Middle frontal gyrus (tissue), 1 donor: ENCODE data around the gene DSG3.

Source experiments
- DNase-seq: peaks from one replicate; pipeline ENCODE4 v3.0.0-alpha.2; 2015; ENCODE audit warnings: low spot score; ENCODE audit errors: extremely low spot score

The DSG3 gene, protein sequence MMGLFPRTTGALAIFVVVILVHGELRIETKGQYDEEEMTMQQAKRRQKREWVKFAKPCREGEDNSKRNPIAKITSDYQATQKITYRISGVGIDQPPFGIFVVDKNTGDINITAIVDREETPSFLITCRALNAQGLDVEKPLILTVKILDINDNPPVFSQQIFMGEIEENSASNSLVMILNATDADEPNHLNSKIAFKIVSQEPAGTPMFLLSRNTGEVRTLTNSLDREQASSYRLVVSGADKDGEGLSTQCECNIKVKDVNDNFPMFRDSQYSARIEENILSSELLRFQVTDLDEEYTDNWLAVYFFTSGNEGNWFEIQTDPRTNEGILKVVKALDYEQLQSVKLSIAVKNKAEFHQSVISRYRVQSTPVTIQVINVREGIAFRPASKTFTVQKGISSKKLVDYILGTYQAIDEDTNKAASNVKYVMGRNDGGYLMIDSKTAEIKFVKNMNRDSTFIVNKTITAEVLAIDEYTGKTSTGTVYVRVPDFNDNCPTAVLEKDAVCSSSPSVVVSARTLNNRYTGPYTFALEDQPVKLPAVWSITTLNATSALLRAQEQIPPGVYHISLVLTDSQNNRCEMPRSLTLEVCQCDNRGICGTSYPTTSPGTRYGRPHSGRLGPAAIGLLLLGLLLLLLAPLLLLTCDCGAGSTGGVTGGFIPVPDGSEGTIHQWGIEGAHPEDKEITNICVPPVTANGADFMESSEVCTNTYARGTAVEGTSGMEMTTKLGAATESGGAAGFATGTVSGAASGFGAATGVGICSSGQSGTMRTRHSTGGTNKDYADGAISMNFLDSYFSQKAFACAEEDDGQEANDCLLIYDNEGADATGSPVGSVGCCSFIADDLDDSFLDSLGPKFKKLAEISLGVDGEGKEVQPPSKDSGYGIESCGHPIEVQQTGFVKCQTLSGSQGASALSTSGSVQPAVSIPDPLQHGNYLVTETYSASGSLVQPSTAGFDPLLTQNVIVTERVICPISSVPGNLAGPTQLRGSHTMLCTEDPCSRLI

DNA sequence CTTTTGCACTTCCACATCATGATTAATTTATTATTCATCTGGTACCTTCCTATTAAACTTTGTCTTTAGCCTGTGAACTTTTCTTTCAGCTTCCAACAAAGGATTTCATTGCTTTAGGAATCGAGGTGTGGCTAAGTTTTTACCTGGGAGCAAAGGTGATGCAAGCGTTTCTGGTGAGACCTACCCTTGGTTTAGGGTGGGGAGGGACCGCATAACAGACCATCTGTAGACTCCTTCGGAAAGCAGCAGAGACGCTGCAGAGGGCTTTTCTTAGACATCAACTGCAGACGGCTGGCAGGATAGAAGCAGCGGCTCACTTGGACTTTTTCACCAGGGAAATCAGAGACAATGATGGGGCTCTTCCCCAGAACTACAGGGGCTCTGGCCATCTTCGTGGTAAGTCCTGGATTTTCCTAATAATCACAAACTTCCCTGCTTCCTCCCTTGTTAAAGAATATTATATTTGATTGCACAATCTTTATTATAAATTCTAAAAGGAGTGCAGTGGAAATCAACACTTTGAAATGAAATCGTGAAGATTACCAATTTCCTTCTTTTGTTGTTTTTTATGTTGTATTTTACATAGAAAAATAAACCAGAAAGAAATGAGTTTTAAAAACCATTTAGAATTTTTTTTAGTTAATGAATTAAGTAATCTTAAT is at the start of gene DSG3:
Gene DSG3, plus strand, starts transcription at position 212 of the 662 bp plus-strand sequence. Its CDS starts 137 bp downstream, at position 349.
- no peak for DNase-seq

DNA sequence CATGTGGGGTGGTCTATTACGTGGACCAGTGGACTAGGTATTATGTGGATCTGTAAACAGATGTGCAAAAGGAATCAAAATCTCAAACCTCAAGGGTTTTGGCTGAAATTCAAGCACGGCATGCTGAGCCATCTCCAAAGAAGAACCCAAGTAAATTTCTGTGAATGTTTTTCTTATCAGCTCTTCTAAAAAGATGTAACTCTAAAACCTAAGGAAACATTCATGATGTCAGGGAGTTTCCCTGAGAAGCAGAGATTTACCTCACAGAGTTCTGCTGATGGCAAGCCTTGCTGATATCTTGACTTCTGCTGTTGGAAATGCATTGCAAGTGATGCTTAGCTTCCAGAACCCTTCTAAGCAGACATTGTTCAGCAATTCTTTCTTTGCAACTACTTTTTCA is 49.4 kb upstream of the DSG3 start:
- no peak for DNase-seq

DNA sequence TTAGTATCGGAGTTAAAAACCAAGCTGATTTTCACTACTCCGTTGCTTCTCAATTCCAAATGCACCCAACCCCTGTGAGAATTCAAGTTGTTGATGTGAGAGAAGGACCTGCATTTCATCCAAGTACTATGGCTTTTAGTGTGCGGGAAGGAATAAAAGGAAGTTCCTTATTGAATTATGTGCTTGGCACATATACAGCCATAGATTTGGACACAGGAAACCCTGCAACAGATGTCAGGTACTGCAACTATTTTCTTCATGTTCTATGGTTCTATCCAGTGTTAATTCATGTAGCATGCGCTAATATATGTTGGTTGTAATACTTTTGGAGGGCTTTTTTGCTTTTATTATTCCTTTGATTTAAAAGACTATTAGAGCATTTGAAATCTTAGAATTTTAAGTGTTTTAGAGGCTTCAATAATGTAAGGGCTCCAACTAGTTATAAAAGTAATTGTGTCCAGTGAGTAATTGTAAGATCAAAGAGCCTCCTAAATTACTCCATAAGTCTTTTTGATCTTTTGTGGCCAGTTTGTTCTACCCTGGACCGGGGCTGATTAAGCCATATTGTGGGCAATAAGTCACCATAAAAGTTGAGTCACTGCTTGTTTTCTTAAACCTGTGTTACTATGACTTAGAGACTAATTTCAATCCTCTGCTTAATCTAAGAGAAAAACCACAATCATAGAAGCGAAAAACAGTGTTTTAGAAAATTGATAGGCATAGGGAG is 48.1 kb upstream of the DSG3 start:
- no peak for DNase-seq

DNA sequence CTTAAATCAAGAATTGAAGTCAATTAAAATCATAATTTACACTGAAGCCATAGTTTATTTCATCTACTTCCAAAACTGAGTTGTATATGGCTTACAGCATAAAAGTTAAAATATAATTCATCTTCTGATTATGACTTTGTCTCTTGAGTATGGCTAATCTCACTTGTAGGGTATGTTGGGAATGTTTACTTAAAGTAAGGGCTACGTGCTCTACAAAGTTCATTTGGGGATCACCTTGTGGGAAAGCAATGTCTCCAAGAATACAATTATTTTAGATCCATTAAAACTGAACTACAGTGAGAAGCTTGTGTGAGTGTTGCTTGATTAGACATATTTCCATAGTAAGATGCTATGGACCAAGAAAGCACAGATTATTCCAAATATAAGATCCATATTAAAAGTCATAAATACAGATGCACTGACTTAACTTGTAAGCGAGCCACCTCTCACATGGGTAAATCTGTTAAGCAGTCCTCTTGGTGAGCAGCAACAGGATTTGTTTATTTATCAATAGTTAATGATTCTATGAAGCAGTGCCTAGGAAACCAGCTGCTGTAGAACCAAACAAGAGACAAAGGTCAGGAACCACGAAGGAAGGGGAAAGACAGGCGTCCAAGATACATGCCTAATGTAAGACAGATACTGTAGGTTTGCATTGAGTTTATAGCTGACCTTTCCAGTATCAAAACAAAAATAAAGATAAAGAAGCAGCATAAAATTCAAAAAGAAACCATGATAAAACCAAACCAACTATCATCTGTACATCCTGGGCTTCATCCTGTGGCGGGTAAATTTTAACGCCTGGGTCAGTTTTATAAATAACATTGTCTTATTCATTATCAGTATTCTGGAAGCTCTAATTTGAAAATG is 46.1 kb upstream of the DSG3 start:
- no peak for DNase-seq

DNA sequence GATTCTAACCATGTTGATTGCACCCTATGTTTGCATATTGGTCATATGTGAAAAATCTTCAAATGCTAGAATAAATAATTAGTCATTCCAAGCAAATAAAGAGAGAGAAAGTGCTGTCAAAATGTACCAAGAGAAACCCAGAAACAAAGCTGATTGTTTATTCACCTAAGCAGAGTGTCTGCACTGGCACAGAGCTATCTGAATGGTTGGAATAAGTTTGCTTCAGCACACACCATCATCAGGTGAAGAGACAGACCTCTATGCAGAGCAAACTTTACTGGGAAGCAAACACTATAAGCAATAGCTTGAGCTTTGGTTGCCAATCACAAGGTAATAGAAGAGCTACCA is 45.5 kb upstream of the DSG3 start:
- DNase-seq = no peak

DNA sequence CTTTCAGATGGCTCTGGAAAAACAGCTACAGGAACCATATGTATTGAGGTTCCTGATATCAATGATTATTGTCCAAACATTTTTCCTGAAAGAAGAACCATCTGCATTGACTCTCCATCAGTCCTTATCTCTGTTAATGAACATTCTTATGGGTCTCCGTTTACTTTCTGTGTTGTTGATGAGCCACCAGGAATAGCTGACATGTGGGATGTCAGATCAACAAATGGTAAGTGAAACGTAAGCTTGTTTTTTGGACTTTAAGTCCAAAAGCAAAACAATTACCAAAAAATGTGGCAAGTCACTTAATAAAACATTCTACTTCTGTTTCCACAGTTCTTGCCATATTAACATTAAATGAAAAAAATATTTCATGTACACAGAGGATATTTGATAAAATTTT is 44.1 kb upstream of the DSG3 start:
- no peak for DNase-seq

DNA sequence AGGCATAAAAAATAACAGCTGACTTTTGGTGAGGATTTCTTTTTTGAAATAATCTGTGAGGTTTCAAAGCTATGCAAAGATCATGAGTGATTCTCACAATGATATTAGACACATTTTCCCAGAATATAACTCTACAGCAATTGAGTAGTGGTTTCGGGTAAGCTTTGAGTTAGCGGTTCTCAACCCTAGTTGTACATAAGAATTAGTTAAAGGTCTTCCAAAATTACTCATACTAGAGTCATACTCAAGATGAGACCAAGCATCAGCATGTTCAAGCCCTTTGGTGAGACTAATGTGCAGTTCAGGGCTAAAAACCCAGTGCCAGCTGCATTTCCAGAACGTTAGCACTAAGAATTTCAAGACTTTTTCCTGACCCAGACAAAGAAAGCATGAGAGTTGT is 39.9 kb upstream of the DSG3 start:
- DNase-seq = no peak

DNA sequence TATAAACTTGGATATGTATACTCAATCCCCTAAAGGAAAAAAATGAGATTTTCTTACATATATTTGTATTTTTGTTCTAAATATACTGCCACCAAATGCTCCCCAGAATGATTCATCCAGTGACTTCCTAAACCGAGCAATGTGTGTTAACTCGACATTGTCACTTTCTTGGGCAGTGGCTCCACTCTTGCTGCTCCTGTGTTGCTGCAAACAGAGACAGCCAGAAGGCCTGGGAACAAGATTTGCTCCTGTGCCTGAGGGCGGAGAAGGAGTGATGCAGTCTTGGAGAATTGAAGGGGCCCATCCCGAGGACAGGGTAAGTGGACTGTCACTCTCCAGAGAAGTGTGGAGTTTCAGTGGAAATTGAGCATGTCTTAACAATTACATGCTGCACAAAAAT is 38.3 kb upstream of the DSG3 start:
- DNase-seq = no peak

DNA sequence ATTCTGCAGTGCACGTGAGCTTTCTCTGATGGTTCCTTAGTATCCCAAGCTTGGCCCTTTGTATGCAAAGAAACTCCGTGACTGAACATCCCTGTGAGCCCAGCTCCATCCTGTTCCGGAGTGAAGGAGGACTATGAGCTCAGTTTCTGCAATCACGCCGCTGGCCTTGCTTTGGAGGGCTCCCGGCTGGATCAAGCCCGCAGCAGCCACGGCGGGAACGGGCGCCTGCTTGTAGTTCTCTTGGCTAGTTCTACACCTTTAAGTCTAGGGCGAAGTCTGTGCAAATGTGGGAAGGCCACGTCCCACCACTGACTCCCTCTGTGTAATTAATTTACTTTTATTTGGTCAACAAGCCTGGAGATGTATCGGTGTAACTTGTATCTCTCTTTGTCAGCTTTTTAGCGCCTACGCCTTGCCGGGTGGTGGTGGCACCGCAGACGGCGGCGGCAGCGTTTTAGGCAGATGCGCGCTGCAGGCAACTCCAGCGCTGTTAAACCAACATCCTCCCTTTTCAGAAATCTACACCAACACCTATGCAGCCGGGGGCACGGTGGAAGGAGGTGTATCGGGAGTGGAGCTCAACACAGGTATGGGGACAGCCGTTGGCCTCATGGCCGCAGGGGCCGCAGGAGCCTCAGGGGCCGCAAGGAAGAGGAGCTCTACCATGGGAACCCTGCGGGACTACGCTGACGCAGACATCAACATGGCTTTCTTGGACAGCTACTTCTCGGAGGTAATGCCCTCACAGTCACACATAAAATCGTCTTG is 36.6 kb upstream of the DSG3 start:
- no peak for DNase-seq

DNA sequence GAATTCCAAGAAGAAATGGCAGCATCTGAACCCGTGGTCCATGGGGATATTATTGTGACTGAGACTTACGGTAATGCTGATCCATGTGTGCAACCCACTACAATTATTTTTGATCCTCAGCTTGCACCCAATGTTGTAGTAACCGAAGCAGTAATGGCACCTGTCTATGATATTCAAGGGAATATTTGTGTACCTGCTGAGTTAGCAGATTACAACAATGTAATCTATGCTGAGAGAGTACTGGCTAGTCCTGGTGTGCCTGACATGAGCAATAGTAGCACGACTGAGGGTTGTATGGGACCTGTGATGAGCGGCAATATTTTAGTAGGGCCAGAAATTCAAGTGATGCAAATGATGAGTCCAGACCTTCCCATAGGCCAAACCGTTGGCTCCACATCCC is 34.4 kb upstream of the DSG3 start:
- no peak for DNase-seq

DNA sequence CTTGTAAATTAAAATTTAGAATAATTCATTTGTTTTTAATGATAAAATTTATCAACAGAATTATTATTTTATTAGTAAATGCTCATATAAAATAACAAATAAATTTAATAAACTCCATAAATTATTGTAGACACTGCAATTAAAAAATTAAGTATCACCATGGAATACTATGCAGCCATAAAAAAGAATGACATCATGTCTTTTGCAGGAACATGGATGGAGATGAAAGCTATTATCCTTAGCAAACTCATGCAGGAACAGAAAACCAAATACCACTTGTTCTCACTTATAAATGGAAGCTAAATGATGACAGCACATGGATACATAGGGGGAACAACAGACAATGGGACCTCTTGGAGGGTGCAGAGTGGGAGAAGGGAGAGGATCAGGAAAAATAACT is 29.7 kb upstream of the DSG3 start:
- no peak for DNase-seq

DNA sequence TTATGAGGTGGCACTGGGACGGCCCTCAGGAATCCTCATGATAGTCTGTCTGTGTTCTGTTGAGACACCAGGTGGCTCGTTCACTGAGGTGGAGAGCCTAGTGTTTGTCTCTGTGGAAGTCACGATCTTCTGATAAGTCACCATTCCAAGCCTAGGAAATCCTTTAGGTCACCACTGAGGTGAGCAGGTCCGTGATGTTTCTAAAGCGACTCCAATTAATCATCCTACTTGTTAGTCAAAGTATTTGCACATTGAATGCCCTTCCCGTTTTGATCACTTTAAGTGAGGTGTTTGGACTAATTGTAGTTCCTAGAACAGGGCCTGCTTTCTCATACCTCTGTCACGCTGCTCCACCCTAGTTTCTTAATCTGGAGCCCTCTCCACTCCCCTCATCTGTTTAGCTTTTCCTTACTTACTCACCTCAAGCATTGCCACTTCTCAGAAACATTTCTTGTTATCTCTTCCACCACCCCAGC is 28.0 kb upstream of the DSG3 start:
- DNase-seq = no peak

DNA sequence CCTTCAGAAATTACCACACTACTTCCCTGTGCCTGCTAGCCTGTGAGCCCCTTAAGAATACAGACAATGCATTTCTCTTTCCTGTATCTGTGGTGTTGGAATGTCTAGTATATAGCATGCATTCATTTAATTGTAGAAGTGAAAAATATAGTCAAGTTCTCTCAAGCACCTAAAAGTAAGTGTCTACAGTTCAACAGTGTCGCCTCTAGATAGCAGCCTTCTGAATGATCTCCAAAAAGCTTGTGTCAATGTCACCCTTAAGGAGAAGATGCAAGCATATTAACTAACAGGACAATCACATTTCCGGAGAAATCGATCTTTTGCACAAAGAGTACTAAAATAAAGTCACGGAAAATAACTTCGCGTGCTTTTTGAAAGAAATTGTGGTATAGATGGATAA is 27.5 kb upstream of the DSG3 start:
- DNase-seq = no peak

DNA sequence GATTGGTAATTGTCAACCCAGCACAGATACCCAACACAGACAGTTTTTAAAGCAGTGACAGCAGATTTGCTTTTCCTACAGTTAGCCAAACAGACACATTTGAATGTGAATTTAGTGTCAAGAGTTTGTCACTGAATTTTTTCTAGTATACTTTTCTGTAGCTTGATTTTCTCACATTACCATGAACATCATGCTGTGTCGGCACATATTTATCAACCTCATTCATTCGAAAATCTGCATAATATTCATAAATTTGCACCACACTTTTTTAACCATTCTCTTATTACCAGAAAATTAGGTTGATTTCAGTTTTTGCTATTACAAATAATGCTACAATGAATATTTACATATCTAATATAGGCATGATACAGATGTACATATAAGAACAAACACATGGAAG is 27.0 kb upstream of the DSG3 start:
- DNase-seq = no peak

DNA sequence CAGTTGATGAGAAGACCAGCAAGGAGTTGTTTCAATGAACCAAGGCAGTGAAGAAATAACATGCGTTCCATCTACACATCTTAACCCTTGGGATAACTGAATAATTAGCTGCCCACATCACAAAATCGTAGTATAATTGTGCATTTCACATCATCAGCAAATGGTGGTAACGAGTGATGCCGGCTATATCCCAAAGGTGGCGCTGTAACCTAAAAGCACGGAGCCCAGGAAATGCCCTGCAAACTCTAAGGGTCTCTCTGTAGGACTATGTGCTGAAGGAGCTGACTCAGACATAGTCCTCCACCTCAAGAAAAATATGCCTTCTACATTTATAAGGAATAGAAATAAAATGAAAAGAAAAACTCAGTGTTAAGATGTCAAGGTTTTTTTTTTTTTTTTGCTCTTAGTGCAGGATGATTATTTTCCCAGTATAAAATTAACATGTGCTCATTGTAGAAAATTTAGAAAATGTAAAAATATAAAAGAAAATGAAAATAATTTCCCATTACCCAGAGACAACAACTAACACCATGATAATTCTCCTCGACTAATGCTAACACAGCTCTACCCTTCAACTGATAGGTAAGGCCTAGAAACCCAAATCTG is 23.1 kb upstream of the DSG3 start:
- DNase-seq = no peak

DNA sequence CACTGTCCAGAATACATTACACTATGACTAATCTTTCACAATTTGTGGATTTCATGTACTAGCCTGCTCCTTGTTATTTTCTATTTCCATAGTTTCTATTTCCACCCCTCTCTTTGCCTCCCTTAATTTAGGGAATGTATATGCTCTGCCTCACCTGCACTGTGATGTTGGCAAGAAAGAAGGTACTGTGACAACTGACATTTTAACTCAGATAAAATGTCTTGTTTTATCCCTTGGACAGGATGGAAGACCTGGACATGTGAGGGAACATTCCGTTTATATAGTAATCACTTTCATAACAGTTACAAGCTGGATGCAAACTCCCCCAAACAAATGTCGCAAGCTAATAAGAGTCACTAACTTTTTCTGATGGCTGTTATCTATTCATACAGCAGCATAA is 21.5 kb upstream of the DSG3 start:
- no peak for DNase-seq

DNA sequence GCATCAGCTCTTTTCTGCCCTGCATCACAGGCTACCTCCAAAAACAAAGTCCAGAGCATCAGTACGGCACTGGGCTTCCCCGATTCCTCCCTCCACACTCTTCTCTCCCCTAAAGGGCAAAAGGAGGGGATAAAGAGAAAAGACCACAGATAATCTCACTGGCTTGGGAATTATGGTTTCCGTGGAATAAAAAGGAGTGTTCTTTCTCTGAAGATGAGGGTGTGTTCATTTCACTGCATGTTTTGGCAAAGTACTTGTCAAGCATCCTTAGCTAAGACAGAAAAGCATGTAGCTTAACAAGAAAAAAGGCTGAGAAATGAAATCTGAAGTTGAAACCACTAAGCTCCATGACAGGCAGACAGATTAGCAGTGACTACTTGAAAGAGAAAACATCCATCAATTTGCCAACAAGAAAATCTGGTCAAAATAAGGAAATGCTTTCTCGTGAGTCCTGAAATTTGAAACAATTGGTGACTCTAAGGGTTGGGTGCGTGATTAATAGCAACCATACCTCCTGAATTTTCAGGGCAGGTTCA is 20.6 kb upstream of the DSG3 start:
- DNase-seq = no peak

DNA sequence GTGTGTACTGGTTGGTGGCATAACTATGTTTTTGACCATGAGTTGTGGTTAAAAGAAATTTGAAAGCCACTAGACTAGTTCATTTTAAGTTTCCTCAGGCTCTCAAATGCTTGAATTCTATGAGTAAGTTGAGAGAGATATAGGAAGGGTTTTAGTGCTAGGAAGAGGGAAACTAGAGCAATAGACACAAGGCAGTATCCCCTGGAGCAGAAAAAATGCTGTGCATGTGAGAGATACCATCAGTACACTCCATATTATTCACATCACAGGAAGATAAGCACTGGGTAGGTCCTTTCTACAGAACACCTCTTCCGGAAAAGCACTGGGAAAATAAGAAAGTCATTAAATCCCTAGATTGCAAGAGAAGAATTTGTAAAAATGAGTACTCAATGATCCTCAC is 19.3 kb upstream of the DSG3 start:
- DNase-seq = no peak

DNA sequence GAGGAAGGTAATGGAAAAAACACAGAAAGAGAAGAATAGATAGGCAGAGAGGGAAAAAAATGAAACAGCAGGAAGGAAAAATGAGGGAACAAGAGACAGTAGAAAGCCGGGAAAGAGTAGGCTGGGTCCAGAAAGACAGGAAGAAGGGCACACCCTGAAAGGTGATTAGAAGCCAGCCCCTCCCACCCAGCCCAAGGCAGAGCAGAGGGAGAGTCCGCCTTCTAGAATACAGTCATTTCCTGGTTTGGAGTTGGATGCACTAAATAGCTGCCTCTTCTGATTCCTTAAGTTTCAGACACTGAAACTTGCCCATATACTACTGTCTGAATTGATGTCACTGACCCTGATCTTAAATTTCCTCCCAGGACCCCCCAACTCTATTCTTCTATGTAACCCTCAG is 17.9 kb upstream of the DSG3 start:
- DNase-seq = no peak
